ENCODE data around the gene RBMX2.

Gene RBMX2

DNA sequence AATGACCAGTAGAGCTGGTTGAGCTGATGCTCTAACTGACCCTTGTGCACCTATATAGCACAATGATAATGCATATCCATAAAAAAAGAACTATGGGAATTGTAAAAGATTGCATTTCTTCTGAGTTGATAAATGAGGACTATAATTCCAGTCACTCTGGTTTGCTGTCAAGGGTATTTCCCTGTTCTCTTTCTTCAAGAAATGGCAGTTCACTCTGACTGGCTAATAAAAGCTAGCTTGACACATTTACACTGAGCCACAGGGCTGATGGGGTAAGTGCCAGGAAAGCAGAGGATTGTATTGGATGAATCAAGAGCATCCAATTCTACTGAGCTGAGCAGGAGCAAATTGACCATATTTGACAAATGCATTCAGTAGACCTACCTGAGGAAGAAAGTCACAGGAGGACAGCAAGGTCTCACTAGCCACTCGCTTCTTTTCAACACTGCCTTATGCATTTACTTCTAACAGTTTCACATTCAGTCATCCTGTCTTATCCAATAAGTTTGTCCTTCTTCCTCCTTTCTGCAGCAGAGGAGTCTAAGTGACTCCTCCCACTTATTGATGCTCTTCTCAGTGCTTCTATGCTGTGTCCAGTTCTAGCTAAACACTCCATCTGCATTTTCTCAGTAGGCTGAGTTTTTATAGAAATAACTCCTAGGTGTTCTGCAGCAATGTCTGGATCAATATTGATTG, 43.0 kb downstream of the RBMX2 start:
- no peak for DNase-seq (ENCODE audit: low spot score)

DNA sequence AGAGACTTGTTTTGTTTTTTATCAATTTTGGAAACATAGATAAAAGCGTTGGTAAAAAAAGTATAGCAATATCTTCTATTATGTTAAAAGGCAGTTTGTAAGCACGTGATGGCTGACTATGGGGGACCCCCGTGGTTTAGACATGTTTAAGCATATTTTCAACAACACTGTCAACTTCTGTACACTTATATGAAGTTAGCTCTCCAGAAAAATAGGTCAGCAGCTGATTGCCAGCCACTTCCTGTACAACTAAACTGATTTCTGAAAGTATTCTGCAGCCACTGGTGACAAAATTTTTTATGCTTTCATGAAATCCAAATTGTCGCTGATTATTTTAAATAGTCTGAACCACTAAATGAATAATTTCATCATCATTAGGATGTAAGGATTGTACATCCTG, 45.2 kb downstream of the RBMX2 start:
- no peak for DNase-seq (ENCODE audit: low spot score)

Measured in kidney tubule cell (primary cell).